ENCODE data around the gene HDHD3. TPM values are rescaled to one million over a fixed set of nuclear protein-coding genes. Genes with fewer than 3 reads are reported as not detected.

The HDHD3 gene
- total RNA-seq, 2 donors from 2014 or later: 132 to 141 TPM

- no peaks in the 10 kb centered on the region for H3K27me3 ChIP-seq
- peak overlapping the region in 1 of 2 donors; percentile 70 for H3K9ac ChIP-seq (ENCODE audit: low read depth in 2 of 2, low read length in 2 of 2)
- H3K9me3 ChIP-seq: no peaks in the 10 kb centered on the region
- intact Hi-C loops (cut with DNase I): no loop called here
- no peak for TF ChIP-seq CTCF (IDR thresholded peaks at IDR 0.05)
- peaks cover 8% of the 10 kb centered on the region for H3K36me3 ChIP-seq
- H3K27ac ChIP-seq: peak overlapping the region; percentile 89
- H3K4me1 ChIP-seq: peaks cover 11% of the 10 kb centered on the region
- DNase-seq: peak; percentile 76
- H3K4me3 ChIP-seq: peak overlapping the region; percentile 69
Measured at GRCh38 chr9:113375057-113376023, 1.4 kb downstream of the HDHD3 start.

GRCh38 chr9:113373676-113374392 lies 3.0 kb downstream of the HDHD3 start:
- DNase-seq: no peak
- Histone ChIP-seq H3K9me3 (no peaks in the 10 kb centered on the region), H3K27ac (no peak overlapping the region), H3K4me1 (peaks cover 11% of the 10 kb centered on the region), H3K36me3 (peaks cover 8% of the 10 kb centered on the region), H3K9ac (ENCODE audit: low read depth in 2 of 2, low read length in 2 of 2) (peak overlapping the region in 1 of 2 donors; percentile 4), H3K27me3 (no peaks in the 10 kb centered on the region), H3K4me3 (no peak overlapping the region)
- intact Hi-C loops (cut with DNase I): no loop called here
- TF ChIP-seq CTCF (IDR thresholded peaks at IDR 0.05): no peak

- no peak overlapping the region for H3K4me3 ChIP-seq
Measured at GRCh38 chr9:113373256-113373655, 3.5 kb downstream of the HDHD3 start.

GRCh38 chr9:113372059-113372458 lies 4.7 kb downstream of the HDHD3 start:
- Histone ChIP-seq H3K9ac (ENCODE audit: low read depth in 2 of 2, low read length in 2 of 2) (no peak overlapping the region), H3K4me1 (peaks cover 11% of the 10 kb centered on the region), H3K9me3 (no peaks in the 10 kb centered on the region), H3K27me3 (no peaks in the 10 kb centered on the region), H3K36me3 (peaks cover 8% of the 10 kb centered on the region), H3K27ac (no peak overlapping the region), H3K4me3 (no peak overlapping the region)
- no peak for TF ChIP-seq CTCF (IDR thresholded peaks at IDR 0.05)
- DNase-seq: no peak
- intact Hi-C loops (cut with DNase I): no loop called here

More at GRCh38 chr9:113373256-113373655, 3.5 kb downstream of the HDHD3 start:
- no peak for DNase-seq
- Histone ChIP-seq H3K4me1 (peaks cover 11% of the 10 kb centered on the region), H3K36me3 (peaks cover 8% of the 10 kb centered on the region), H3K27me3 (no peaks in the 10 kb centered on the region), H3K9ac (ENCODE audit: low read depth in 2 of 2, low read length in 2 of 2) (no peak overlapping the region), H3K27ac (no peak overlapping the region), H3K9me3 (no peaks in the 10 kb centered on the region)
- no peak for TF ChIP-seq CTCF (IDR thresholded peaks at IDR 0.05)
- intact Hi-C loops (cut with DNase I): no loop called here

- H3K36me3 ChIP-seq: peaks cover 8% of the 10 kb centered on the region
- no peak overlapping the region for H3K4me3 ChIP-seq
- no peak overlapping the region for H3K9ac ChIP-seq (ENCODE audit: low read depth in 2 of 2, low read length in 2 of 2)
- H3K9me3 ChIP-seq: no peaks in the 10 kb centered on the region
- no peak for DNase-seq
- peaks cover 11% of the 10 kb centered on the region for H3K4me1 ChIP-seq
- no peak for TF ChIP-seq CTCF (IDR thresholded peaks at IDR 0.05)
- intact Hi-C loops (cut with DNase I): no loop called here
- no peaks in the 10 kb centered on the region for H3K27me3 ChIP-seq
- H3K27ac ChIP-seq: no peak overlapping the region
Measured at GRCh38 chr9:113370806-113371325, 5.9 kb downstream of the HDHD3 start.

All from colonic mucosa (tissue), 4 donors.